WTC11 (cell line): ENCODE results near the gene CLIC6. TPM values are rescaled to one million over a fixed set of nuclear protein-coding genes. Genes with fewer than 3 reads are reported as not detected.

Source experiments
- ATAC-seq: fragments of 200-7000 bp; cut with Tn5 transposase; 2 replicates; pipeline ENCODE4 v1.10.0; 2021; ENCODE audit warnings: mild to moderate bottlenecking, moderate library complexity
- CTCF ChIA-PET: fragments of 300-600 bp; sonication (Branson Sonifier 250); formaldehyde crosslinking; loops from one replicate; lab custom pipeline; 2021; ENCODE audit warnings: antibody characterized with exemption; lab: Charles Lee
- POLR2A ChIA-PET: fragments of 350-600 bp; sonication (Branson Sonifier 250); formaldehyde crosslinking; loops from one replicate; lab custom pipeline; 2021; ENCODE audit warnings: antibody characterized with exemption; lab: Charles Lee
- DNase-seq: peaks from one replicate; pipeline ENCODE4 v3.0.0; 2021; ENCODE audit warnings: low spot score
- H3K27ac Mint-ChIP-seq: 2 replicates; pipeline ENCODE4 v1.8.0; 2021; ENCODE audit warnings: mixed read lengths
- H3K27me3 Mint-ChIP-seq: 2 replicates; pipeline ENCODE4 v1.8.0; 2021; ENCODE audit warnings: low read depth, mild to moderate bottlenecking, moderate library complexity, mixed read lengths
- H3K36me3 Mint-ChIP-seq: 2 replicates; pipeline ENCODE4 v1.8.0; 2021; ENCODE audit warnings: mixed read lengths
- H3K4me1 Mint-ChIP-seq: 2 replicates; pipeline ENCODE4 v1.8.0; 2022; ENCODE audit warnings: mixed read lengths
- H3K4me3 Mint-ChIP-seq: 2 replicates; pipeline ENCODE4 v1.8.0; 2021; ENCODE audit warnings: mild to moderate bottlenecking, moderate library complexity, mixed read lengths
- H3K9me3 Mint-ChIP-seq: 2 replicates; pipeline ENCODE4 v1.8.0; 2021; ENCODE audit warnings: mixed read lengths
- AFF4 ChIP-seq: sonication (generic); formaldehyde crosslinking; IDR thresholded peaks from 2 replicates; pipeline ENCODE4 v1.8.1; 2023; ENCODE audit warnings: mild to moderate bottlenecking, missing genetic modification reagents, borderline replicate concordance
- ATF2 ChIP-seq: sonication (generic); formaldehyde crosslinking; IDR thresholded peaks from 2 replicates; pipeline ENCODE4 v1.8.1; 2022; ENCODE audit warnings: low read depth, missing genetic modification reagents, borderline replicate concordance
- FOXJ3 ChIP-seq: sonication (generic); formaldehyde crosslinking; IDR thresholded peaks from 2 replicates; pipeline ENCODE4 v1.9.0; 2021; ENCODE audit warnings: missing genetic modification reagents, mild to moderate bottlenecking, borderline replicate concordance
- FOXK1 ChIP-seq: sonication (generic); formaldehyde crosslinking; IDR thresholded peaks from 2 replicates; pipeline ENCODE4 v1.8.0; 2022; ENCODE audit warnings: mild to moderate bottlenecking, moderate library complexity, missing genetic modification reagents
- GTF2I ChIP-seq: fragments of 250-450 bp; sonication (Bioruptor Pico); conservative IDR thresholded peaks from 2 replicates; pipeline ENCODE4 v1.4.0; 2021; ENCODE audit warnings: mild to moderate bottlenecking
- IRF2 ChIP-seq: sonication (generic); formaldehyde crosslinking; IDR thresholded peaks from 2 replicates; pipeline ENCODE4 v1.8.0; 2022; ENCODE audit warnings: low read depth, missing genetic modification reagents, borderline replicate concordance
- MLX ChIP-seq: sonication (generic); formaldehyde crosslinking; IDR thresholded peaks from 2 replicates; pipeline ENCODE4 v1.8.1; 2023; ENCODE audit warnings: mild to moderate bottlenecking, missing genetic modification reagents, moderate library complexity
- PRRX2 ChIP-seq: fragments of 250-450 bp; sonication (Bioruptor Pico); IDR thresholded peaks from 2 replicates; pipeline ENCODE4 v1.8.0; 2021; ENCODE audit warnings: mild to moderate bottlenecking
- STAT6 ChIP-seq: sonication (generic); formaldehyde crosslinking; conservative IDR thresholded peaks from 2 replicates; pipeline ENCODE4 v1.8.1; 2023; ENCODE audit warnings: mild to moderate bottlenecking, low read depth, missing genetic modification reagents, moderate library complexity
- ZNF423 ChIP-seq: fragments of 250-450 bp; sonication (Bioruptor Pico); IDR thresholded peaks from 2 replicates; pipeline ENCODE4 v2.1.2; 2022; ENCODE audit warnings: mild to moderate bottlenecking, moderate library complexity
- ZNF671 ChIP-seq: fragments of 250-450 bp; sonication (Bioruptor Pico); IDR thresholded peaks from 2 replicates; pipeline ENCODE4 v1.8.0; 2021; ENCODE audit warnings: mild to moderate bottlenecking
- total RNA-seq: library from RNA; stranded (reverse); gene quantifications from 3 replicates; pipeline ENCODE4 v1.2.3, GENCODE V29; 2021
- TF ChIP-seq, protein P1 (sequence below): fragments of 250-450 bp; sonication (Bioruptor Pico); IDR thresholded peaks from 2 replicates; pipeline ENCODE4 v1.9.0; 2021; ENCODE audit warnings: mild to moderate bottlenecking
- TF ChIP-seq, protein P2 (sequence below): sonication (generic); formaldehyde crosslinking; IDR thresholded peaks from 2 replicates; pipeline ENCODE4 v1.8.1; 2022; ENCODE audit warnings: mild to moderate bottlenecking, missing genetic modification reagents, moderate library complexity, borderline replicate concordance
- TF ChIP-seq, protein P3 (sequence below): fragments of 250-450 bp; sonication (Bioruptor Pico); IDR thresholded peaks from 2 replicates; pipeline ENCODE4 v1.9.0; 2021; ENCODE audit warnings: mild to moderate bottlenecking, borderline replicate concordance
- TF ChIP-seq, protein P4 (sequence below): sonication (generic); formaldehyde crosslinking; IDR thresholded peaks from 2 replicates; pipeline ENCODE4 v1.8.0; 2022; ENCODE audit warnings: mild to moderate bottlenecking, missing genetic modification reagents
- TF ChIP-seq, protein P5 (sequence below): sonication (generic); formaldehyde crosslinking; IDR thresholded peaks from 2 replicates; pipeline ENCODE4 v1.8.1; 2023; ENCODE audit warnings: mild to moderate bottlenecking, missing genetic modification reagents

Gene CLIC6
- total RNA-seq, 1 experiment from 2014 or later, result 1.8 TPM

GRCh38 chr21:34623516-34623915, 45.3 kb upstream of the CLIC6 start (continued):
- TF ChIP-seq STAT6 (CRISPR knock-in tag) (no peak), ZNF671 (CRISPR knock-in tag) (no peak), ZNF423 (CRISPR knock-in tag) (no peak), PRRX2 (CRISPR knock-in tag) (no peak), MLX (CRISPR knock-in tag) (no peak), IRF2 (no peak)
- TF ChIP-seq, protein P1, sequence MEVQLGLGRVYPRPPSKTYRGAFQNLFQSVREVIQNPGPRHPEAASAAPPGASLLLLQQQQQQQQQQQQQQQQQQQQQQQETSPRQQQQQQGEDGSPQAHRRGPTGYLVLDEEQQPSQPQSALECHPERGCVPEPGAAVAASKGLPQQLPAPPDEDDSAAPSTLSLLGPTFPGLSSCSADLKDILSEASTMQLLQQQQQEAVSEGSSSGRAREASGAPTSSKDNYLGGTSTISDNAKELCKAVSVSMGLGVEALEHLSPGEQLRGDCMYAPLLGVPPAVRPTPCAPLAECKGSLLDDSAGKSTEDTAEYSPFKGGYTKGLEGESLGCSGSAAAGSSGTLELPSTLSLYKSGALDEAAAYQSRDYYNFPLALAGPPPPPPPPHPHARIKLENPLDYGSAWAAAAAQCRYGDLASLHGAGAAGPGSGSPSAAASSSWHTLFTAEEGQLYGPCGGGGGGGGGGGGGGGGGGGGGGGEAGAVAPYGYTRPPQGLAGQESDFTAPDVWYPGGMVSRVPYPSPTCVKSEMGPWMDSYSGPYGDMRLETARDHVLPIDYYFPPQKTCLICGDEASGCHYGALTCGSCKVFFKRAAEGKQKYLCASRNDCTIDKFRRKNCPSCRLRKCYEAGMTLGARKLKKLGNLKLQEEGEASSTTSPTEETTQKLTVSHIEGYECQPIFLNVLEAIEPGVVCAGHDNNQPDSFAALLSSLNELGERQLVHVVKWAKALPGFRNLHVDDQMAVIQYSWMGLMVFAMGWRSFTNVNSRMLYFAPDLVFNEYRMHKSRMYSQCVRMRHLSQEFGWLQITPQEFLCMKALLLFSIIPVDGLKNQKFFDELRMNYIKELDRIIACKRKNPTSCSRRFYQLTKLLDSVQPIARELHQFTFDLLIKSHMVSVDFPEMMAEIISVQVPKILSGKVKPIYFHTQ (CRISPR knock-in tag), result no peak
- TF ChIP-seq, all 79 proteins: peak for 0

DNA sequence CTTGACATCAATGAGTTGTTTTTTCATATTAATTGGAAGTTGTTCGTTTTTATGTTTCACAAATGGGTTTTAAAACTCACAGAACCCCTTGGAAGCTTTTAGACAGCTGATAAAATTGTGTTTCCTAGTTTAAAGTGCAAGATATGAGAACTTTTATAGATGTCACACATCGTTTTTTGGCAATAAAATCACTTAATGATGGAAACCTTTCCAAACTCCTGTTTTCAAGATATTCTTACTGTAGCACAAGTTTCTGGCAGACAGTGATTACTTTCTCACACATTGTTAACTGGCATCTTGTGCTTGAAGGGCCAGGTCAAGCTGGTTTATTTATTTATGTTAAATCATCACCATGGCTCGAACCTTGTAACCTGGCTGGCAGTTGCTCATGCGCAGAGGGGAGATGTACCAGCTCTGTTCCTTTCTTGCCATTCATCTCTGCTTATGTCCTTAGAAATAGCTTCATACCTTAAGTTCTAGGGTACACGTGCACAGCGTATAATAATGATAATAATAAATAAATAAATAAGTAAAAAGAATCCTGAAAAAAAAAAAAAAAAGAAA, 43.7 kb upstream of the CLIC6 start:
- ATAC-seq (no peak), DNase-seq (no peak)
- no peak overlapping the region for H3K27ac Mint-ChIP-seq
- H3K27me3 Mint-ChIP-seq, result peaks cover 3% of the 10 kb centered on the region; the same call in 1 of the 2 replicates
- peaks cover 7% of the 10 kb centered on the region for H3K9me3 Mint-ChIP-seq
- no peaks in the 10 kb centered on the region for H3K4me1 Mint-ChIP-seq
- H3K36me3 Mint-ChIP-seq, result no peaks in the 10 kb centered on the region
- ChIA-PET CTCF (interaction anchor here (1.1 to 1.5 kb wide), 3 partner anchors 22 to 115 kb away, joined by 3 to 6 read pairs (median 6); no protein-coding TSS in a partner anchor), POLR2A (no interaction called here)
- no peak overlapping the region for H3K4me3 Mint-ChIP-seq
- TF ChIP-seq, protein P2, sequence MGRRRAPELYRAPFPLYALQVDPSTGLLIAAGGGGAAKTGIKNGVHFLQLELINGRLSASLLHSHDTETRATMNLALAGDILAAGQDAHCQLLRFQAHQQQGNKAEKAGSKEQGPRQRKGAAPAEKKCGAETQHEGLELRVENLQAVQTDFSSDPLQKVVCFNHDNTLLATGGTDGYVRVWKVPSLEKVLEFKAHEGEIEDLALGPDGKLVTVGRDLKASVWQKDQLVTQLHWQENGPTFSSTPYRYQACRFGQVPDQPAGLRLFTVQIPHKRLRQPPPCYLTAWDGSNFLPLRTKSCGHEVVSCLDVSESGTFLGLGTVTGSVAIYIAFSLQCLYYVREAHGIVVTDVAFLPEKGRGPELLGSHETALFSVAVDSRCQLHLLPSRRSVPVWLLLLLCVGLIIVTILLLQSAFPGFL (CRISPR knock-in tag), result no peak
- no peak for TF ChIP-seq PRRX2 (CRISPR knock-in tag)
- no peak for TF ChIP-seq ATF2 (CRISPR knock-in tag)
- no peak for TF ChIP-seq AFF4 (CRISPR knock-in tag)
- no peak for TF ChIP-seq GTF2I (CRISPR knock-in tag)
- TF ChIP-seq, protein P3, sequence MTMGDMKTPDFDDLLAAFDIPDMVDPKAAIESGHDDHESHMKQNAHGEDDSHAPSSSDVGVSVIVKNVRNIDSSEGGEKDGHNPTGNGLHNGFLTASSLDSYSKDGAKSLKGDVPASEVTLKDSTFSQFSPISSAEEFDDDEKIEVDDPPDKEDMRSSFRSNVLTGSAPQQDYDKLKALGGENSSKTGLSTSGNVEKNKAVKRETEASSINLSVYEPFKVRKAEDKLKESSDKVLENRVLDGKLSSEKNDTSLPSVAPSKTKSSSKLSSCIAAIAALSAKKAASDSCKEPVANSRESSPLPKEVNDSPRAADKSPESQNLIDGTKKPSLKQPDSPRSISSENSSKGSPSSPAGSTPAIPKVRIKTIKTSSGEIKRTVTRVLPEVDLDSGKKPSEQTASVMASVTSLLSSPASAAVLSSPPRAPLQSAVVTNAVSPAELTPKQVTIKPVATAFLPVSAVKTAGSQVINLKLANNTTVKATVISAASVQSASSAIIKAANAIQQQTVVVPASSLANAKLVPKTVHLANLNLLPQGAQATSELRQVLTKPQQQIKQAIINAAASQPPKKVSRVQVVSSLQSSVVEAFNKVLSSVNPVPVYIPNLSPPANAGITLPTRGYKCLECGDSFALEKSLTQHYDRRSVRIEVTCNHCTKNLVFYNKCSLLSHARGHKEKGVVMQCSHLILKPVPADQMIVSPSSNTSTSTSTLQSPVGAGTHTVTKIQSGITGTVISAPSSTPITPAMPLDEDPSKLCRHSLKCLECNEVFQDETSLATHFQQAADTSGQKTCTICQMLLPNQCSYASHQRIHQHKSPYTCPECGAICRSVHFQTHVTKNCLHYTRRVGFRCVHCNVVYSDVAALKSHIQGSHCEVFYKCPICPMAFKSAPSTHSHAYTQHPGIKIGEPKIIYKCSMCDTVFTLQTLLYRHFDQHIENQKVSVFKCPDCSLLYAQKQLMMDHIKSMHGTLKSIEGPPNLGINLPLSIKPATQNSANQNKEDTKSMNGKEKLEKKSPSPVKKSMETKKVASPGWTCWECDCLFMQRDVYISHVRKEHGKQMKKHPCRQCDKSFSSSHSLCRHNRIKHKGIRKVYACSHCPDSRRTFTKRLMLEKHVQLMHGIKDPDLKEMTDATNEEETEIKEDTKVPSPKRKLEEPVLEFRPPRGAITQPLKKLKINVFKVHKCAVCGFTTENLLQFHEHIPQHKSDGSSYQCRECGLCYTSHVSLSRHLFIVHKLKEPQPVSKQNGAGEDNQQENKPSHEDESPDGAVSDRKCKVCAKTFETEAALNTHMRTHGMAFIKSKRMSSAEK, result no peak
- TF ChIP-seq, protein P4, sequence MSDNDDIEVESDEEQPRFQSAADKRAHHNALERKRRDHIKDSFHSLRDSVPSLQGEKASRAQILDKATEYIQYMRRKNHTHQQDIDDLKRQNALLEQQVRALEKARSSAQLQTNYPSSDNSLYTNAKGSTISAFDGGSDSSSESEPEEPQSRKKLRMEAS, result no peak
- TF ChIP-seq FOXJ3 (CRISPR knock-in tag), result no peak
- TF ChIP-seq, protein P5, sequence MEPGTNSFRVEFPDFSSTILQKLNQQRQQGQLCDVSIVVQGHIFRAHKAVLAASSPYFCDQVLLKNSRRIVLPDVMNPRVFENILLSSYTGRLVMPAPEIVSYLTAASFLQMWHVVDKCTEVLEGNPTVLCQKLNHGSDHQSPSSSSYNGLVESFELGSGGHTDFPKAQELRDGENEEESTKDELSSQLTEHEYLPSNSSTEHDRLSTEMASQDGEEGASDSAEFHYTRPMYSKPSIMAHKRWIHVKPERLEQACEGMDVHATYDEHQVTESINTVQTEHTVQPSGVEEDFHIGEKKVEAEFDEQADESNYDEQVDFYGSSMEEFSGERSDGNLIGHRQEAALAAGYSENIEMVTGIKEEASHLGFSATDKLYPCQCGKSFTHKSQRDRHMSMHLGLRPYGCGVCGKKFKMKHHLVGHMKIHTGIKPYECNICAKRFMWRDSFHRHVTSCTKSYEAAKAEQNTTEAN (CRISPR knock-in tag), result no peak
- TF ChIP-seq FOXK1 (CRISPR knock-in tag), result no peak
